ENCODE results near the gene CFTR. TPM values are rescaled to one million over a fixed set of nuclear protein-coding genes. Genes with fewer than 3 reads are reported as not detected.

Gene CFTR
- total and polyA plus RNA-seq, 2 donors, result 0.05 to 2.0 TPM

DNA sequence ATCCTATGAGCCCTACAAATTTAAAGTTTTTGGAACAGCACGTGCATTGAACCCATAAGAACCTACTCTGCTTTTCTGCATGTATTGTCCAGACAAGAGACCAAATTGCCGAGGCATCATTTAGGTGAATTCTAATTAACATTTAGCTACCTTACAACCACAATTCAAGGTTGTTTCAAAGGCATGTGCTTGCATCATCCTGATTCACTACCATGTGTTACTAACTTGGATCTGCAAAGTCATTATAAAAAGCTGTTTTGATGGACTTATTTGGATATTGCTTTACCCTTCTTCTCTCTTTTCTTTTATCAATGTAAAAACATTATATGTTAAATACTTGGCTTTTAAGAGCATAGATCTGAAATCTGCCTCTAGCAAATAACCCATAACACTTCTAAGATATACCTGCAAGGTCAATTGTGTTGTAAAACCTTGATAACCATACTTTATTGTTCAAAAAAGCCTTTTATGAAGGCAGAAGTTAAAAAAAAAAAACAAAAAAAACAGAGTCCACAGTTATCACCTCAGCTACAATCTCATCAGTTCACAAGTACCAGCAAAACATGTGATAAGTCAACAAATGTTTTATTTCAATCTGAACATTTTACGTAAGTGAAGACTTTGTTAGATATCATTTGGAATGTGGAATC is 51.9 kb downstream of the CFTR start:
- Histone ChIP-seq H3K36me3 (ENCODE audit: insufficient read depth) (no peaks in the 10 kb centered on the region), H3K4me3 (ENCODE audit: low read depth, low read length) (no peak overlapping the region), H3K4me1 (ENCODE audit: insufficient read depth) (no peaks in the 10 kb centered on the region), H3K27ac (ENCODE audit: low read depth) (no peak overlapping the region)
- no peak for DNase-seq (ENCODE audit: extremely low spot score)
- 79% methylated on average over 3 of the region's 3 CpGs for WGBS

DNA sequence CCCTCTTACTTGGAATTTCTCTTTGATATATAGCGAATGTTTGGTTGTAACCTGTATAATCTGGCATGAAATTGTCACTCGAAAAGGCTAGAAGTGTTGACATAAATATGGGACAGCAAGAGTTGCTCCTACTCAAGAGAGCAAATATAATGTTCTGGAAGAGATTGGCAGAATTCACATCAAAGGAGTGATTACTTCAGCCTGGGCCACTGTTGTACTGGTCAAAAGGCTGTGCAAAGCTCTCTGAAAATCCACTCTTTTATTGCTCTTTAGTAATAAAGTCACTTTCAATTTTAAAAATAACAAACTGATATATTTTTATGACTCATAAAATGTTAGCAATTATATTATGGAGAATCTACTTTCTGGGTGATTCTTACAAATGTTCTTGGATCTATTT is 58.2 kb downstream of the CFTR start:
- no peaks in the 10 kb centered on the region for H3K36me3 ChIP-seq (ENCODE audit: insufficient read depth)
- no peak overlapping the region for H3K27ac ChIP-seq (ENCODE audit: low read depth)
- 86% methylated on average over 2 of the region's 2 CpGs for WGBS
- H3K4me3 ChIP-seq (ENCODE audit: low read depth, low read length), result no peak overlapping the region
- H3K4me1 ChIP-seq (ENCODE audit: insufficient read depth), result no peaks in the 10 kb centered on the region
- no peak for DNase-seq (ENCODE audit: extremely low spot score)

DNA sequence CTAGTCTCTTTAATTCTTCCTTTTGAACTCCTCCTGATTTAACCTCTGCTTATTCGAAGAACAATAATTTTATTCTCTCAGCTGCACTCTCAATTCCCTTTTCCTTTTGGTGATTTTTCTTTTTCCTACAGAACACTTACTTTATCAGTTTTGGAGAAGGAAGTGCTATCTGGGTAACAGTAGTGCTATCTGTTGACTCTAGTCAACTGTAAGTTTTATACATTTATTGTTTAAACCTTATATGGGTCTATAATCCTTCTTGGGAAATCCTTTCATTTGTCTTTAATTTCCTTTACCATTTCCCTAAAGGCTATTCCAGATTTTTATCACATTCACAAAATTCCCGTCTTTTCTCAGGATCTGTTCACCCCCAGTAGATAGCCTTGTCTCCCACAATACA is 64.2 kb downstream of the CFTR start:
- Histone ChIP-seq H3K4me1 (ENCODE audit: insufficient read depth) (no peaks in the 10 kb centered on the region), H3K36me3 (ENCODE audit: insufficient read depth) (no peaks in the 10 kb centered on the region), H3K27ac (ENCODE audit: low read depth) (no peak overlapping the region), H3K4me3 (ENCODE audit: low read depth, low read length) (no peak overlapping the region)
- no peak for DNase-seq (ENCODE audit: extremely low spot score)
- whole genome bisulfite sequencing, result 81% methylated on average over 2 of the region's 2 CpGs

DNA sequence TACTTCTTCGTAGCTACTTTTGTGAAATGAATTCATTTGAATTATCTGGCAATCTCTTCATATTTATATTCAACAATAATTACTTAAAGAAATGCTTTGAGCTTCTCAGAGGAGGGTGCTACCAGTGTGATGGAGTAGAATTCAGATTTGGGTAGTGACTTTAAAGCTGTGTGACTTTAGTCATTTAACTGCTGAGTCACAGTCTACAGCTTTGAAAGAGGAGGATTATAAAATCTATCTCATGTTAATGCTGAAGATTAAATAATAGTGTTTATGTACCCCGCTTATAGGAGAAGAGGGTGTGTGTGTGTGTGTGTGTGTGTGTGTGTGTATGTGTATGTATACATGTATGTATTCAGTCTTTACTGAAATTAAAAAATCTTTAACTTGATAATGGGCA is 68.2 kb downstream of the CFTR start:
- Histone ChIP-seq H3K4me1 (ENCODE audit: insufficient read depth) (no peaks in the 10 kb centered on the region), H3K36me3 (ENCODE audit: insufficient read depth) (no peaks in the 10 kb centered on the region), H3K4me3 (ENCODE audit: low read depth, low read length) (no peak overlapping the region), H3K27ac (ENCODE audit: low read depth) (no peak overlapping the region)
- WGBS, result 83% methylated on average over 2 of the region's 2 CpGs
- no peak for DNase-seq (ENCODE audit: extremely low spot score)

GRCh38 chr7:117550625-117551024 is 70.8 kb downstream of the CFTR start:
- DNase-seq (ENCODE audit: extremely low spot score), result no peak
- 67% methylated on average over 2 of the region's 2 CpGs for WGBS
- no peak overlapping the region for H3K27ac ChIP-seq (ENCODE audit: low read depth)
- no peak overlapping the region for H3K4me3 ChIP-seq (ENCODE audit: low read depth, low read length)
- no peaks in the 10 kb centered on the region for H3K36me3 ChIP-seq (ENCODE audit: insufficient read depth)
- no peaks in the 10 kb centered on the region for H3K4me1 ChIP-seq (ENCODE audit: insufficient read depth)

DNA sequence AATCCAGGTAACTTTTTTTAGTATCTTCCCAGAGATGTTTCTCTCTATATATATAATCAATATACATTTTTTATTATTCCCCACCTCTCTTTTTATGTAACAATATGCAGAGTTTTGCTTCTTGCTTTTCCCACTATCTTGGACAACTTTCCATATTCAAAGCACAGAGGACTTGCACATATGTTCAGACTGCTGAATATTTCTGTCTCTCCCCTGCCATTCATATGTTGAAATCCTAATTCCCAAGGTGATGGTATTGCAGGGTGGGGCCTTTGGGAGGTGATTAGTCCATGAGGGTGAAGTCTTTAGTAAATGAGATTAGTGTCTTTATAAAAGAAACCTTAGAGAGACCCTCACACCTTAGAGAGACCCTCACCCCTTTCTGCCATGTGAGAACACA is 72.8 kb downstream of the CFTR start:
- Histone ChIP-seq H3K4me1 (ENCODE audit: insufficient read depth) (no peaks in the 10 kb centered on the region), H3K36me3 (ENCODE audit: insufficient read depth) (no peaks in the 10 kb centered on the region), H3K4me3 (ENCODE audit: low read depth, low read length) (no peak overlapping the region), H3K27ac (ENCODE audit: low read depth) (no peak overlapping the region)
- no peak for DNase-seq (ENCODE audit: extremely low spot score)

- H3K4me1 ChIP-seq (ENCODE audit: insufficient read depth), result no peaks in the 10 kb centered on the region
- no peak overlapping the region for H3K27ac ChIP-seq (ENCODE audit: low read depth)
- H3K4me3 ChIP-seq (ENCODE audit: low read depth, low read length), result no peak overlapping the region
- no peak for DNase-seq (ENCODE audit: extremely low spot score)
- WGBS, result 89% methylated on average over 5 of the region's 5 CpGs
- no peaks in the 10 kb centered on the region for H3K36me3 ChIP-seq (ENCODE audit: insufficient read depth)
Measured at GRCh38 chr7:117555260-117555659, 75.4 kb downstream of the CFTR start.

DNA sequence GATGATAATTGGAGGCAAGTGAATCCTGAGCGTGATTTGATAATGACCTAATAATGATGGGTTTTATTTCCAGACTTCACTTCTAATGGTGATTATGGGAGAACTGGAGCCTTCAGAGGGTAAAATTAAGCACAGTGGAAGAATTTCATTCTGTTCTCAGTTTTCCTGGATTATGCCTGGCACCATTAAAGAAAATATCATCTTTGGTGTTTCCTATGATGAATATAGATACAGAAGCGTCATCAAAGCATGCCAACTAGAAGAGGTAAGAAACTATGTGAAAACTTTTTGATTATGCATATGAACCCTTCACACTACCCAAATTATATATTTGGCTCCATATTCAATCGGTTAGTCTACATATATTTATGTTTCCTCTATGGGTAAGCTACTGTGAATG is 79.6 kb downstream of the CFTR start:
- Histone ChIP-seq H3K36me3 (ENCODE audit: insufficient read depth) (no peaks in the 10 kb centered on the region), H3K4me1 (ENCODE audit: insufficient read depth) (no peaks in the 10 kb centered on the region), H3K4me3 (ENCODE audit: low read depth, low read length) (no peak overlapping the region), H3K27ac (ENCODE audit: low read depth) (no peak overlapping the region)
- DNase-seq (ENCODE audit: extremely low spot score), result no peak
- WGBS, result 95% methylated on average over 3 of the region's 3 CpGs

GRCh38 chr7:117560030-117560429 is 80.2 kb downstream of the CFTR start:
- Histone ChIP-seq H3K36me3 (ENCODE audit: insufficient read depth) (no peaks in the 10 kb centered on the region), H3K4me3 (ENCODE audit: low read depth, low read length) (no peak overlapping the region), H3K4me1 (ENCODE audit: insufficient read depth) (no peaks in the 10 kb centered on the region), H3K27ac (ENCODE audit: low read depth) (no peak overlapping the region)
- DNase-seq (ENCODE audit: extremely low spot score), result no peak

DNA sequence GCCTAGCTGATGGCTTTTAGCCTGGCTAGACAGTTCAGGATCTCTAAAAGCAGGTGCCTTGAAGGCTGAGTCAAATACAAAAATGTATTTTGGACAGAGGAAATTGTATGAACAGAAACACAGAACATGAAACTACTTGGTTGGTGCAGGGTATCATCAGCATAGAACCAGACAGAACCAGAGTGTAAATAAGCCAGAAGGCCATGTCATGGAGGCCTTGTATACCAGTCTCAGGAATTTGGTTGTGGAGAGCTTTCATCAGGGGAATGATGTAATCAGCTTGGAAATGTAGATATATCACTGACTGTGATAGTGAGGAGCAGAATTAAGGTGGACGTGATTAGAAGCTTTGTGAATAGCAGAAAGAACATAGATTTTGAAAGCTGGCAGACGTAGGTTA is 82.9 kb downstream of the CFTR start:
- no peaks in the 10 kb centered on the region for H3K36me3 ChIP-seq (ENCODE audit: insufficient read depth)
- no peak overlapping the region for H3K4me3 ChIP-seq (ENCODE audit: low read depth, low read length)
- no peak for DNase-seq (ENCODE audit: extremely low spot score)
- H3K27ac ChIP-seq (ENCODE audit: low read depth), result no peak overlapping the region
- WGBS, result 83% methylated on average over 2 of the region's 2 CpGs
- no peaks in the 10 kb centered on the region for H3K4me1 ChIP-seq (ENCODE audit: insufficient read depth)

GRCh38 chr7:117564080-117564479 is 84.3 kb downstream of the CFTR start:
- H3K36me3 ChIP-seq (ENCODE audit: insufficient read depth), result no peaks in the 10 kb centered on the region
- no peak overlapping the region for H3K27ac ChIP-seq (ENCODE audit: low read depth)
- DNase-seq (ENCODE audit: extremely low spot score), result no peak
- no peak overlapping the region for H3K4me3 ChIP-seq (ENCODE audit: low read depth, low read length)
- H3K4me1 ChIP-seq (ENCODE audit: insufficient read depth), result no peaks in the 10 kb centered on the region
- WGBS, result 81% methylated on average over 3 of the region's 3 CpGs

DNA sequence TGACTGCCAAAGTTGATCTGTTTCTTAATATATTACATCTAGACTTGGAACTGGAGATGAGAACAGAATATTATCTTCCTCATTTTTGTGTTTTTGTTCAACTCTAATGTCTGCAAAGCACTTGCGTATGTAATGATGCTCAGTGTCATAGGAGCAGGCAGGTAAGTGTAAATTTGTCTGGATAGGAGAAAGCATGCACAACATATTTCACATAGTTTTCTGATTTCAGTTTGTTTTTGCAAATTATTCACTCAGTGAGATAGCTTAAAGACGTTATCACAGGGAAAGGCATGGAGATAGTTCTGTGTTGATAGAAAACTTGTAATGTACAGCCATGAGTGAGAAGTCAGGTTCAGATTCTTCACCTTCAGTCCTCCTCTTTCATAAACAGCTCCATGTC is 84.8 kb downstream of the CFTR start:
- H3K4me3 ChIP-seq (ENCODE audit: low read depth, low read length), result no peak overlapping the region
- H3K36me3 ChIP-seq (ENCODE audit: insufficient read depth), result no peaks in the 10 kb centered on the region
- no peaks in the 10 kb centered on the region for H3K4me1 ChIP-seq (ENCODE audit: insufficient read depth)
- no peak for DNase-seq (ENCODE audit: extremely low spot score)
- 79% methylated on average over 2 of the region's 2 CpGs for WGBS
- no peak overlapping the region for H3K27ac ChIP-seq (ENCODE audit: low read depth)

GRCh38 chr7:117565226-117565625 is 85.4 kb downstream of the CFTR start:
- 82% methylated on average over 4 of the region's 4 CpGs for WGBS

DNA sequence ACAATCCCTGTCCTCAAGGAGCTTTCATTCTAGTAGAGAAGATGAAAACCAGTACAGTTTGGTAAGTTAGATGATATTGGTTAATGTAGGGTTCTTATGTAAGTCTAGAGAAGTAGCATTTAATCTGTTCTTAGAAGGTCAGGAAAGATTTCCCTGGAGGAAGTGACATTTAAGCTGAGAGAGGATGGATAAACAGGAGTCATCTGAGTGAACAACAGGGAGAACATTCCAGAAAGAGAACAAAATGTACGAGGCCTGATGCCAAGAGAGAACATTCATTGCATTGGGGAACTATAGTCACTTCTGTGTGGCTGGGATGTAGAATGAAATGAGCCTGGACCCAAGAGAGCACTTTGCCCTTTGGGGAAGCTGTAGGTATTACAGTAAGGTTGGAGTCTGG is 88.0 kb downstream of the CFTR start:
- H3K4me1 ChIP-seq (ENCODE audit: insufficient read depth), result no peaks in the 10 kb centered on the region
- no peak overlapping the region for H3K27ac ChIP-seq (ENCODE audit: low read depth)
- WGBS, result 77% methylated on average over 1 of the region's 1 CpG
- DNase-seq (ENCODE audit: extremely low spot score), result no peak
- no peaks in the 10 kb centered on the region for H3K36me3 ChIP-seq (ENCODE audit: insufficient read depth)
- no peak overlapping the region for H3K4me3 ChIP-seq (ENCODE audit: low read depth, low read length)

More at GRCh38 chr7:117565226-117565625, 85.4 kb downstream of the CFTR start:
- no peak for DNase-seq (ENCODE audit: extremely low spot score)
- H3K27ac ChIP-seq (ENCODE audit: low read depth), result no peak overlapping the region
- H3K4me1 ChIP-seq (ENCODE audit: insufficient read depth), result no peaks in the 10 kb centered on the region
- no peaks in the 10 kb centered on the region for H3K36me3 ChIP-seq (ENCODE audit: insufficient read depth)
- no peak overlapping the region for H3K4me3 ChIP-seq (ENCODE audit: low read depth, low read length)
